HCT116 (cell line): Measurements from ENCODE around the gene NPS. TPM values are rescaled to one million over a fixed set of nuclear protein-coding genes. Genes with fewer than 3 reads are reported as not detected.

ENCODE experiments used
- ATAC-seq: fragments of 200-7000 bp; cut with Tn5 transposase; 2 replicates; pipeline ENCODE4 v1.9.1; 2020; ENCODE audit warnings: mild to moderate bottlenecking, moderate library complexity
- BruUV-seq: library from RNA; stranded (reverse); fragments of 400-500 nt; replicated peaks from 2 replicates; lab custom pipeline; 2021; lab: Mats Ljungman, UMichigan
- CTCF ChIA-PET: fragments of 300-600 bp; sonication (Branson Sonifier 250); formaldehyde crosslinking; loops from one replicate; lab custom pipeline; 2021; ENCODE audit warnings: antibody characterized with exemption; lab: Charles Lee
- POLR2A ChIA-PET: fragments of 300-600, 350-600 bp; sonication (Branson Sonifier 250); formaldehyde crosslinking; loops from one replicate; lab custom pipeline; 2021; ENCODE audit warnings: antibody characterized with exemption; lab: Charles Lee
- RAD21 ChIA-PET, 2 experiments: fragments of 300-600 bp; sonication (Branson Sonifier 250); formaldehyde crosslinking; loops; one replicate each; lab custom pipeline; 2023; ENCODE audit warnings: low total read pairs in 2 of 2; ENCODE audit not compliant: uncharacterized antibody in 2 of 2, unreplicated experiment in 2 of 2, low non-redundant PET in 1 of 2; lab: Charles Lee
- DNase-seq: peaks from one replicate; pipeline ENCODE4 v3.0.0-alpha.2; 2010; ENCODE audit warnings: low read depth, low spot score
- H2AFZ ChIP-seq: fragments of 200-600 bp; shearing (Covaris generic), sonication (generic); 2 replicates; pipeline ENCODE4 v1.6.1; 2017; ENCODE audit warnings: low read depth, mixed run types, mixed read lengths, antibody characterized with exemption, low read length; ENCODE audit not compliant: poor library complexity, severe bottlenecking
- H3K27ac ChIP-seq: 2 replicates; pipeline ENCODE4 v1.5.1; 2012; ENCODE audit warnings: low read depth, low read length
- H3K27me3 ChIP-seq: fragments of 200-600 bp; sonication (generic); 2 replicates; pipeline ENCODE4 v1.6.1; 2016; ENCODE audit warnings: mixed run types, low read length, mixed read lengths; ENCODE audit not compliant: insufficient read depth
- H3K36me3 ChIP-seq, 2 experiments: fragments of 200-500 bp in 1 of 2; fragments of 200-600 bp in 1 of 2; sonication (Bioruptor generic) in 1 of 2; sonication (generic) in 1 of 2; 2 replicates each; pipeline versions ENCODE4 v1.5.1 to v1.6.1; 2014 to 2016; ENCODE audit warnings: low read length in 2 of 2, inconsistent platforms in 1 of 2, mixed read lengths in 1 of 2, mixed run types in 1 of 2; ENCODE audit not compliant: insufficient read depth in 2 of 2, control insufficient read depth in 1 of 2
- H3K4me1 ChIP-seq, 2 experiments: fragments of 200-600 bp in 1 of 2; sonication (generic) in 1 of 2; 2 replicates each; pipeline versions ENCODE4 v1.5.1 to v1.6.1; 2012 to 2017; ENCODE audit warnings: low read length in 2 of 2, inconsistent platforms in 1 of 2, mild to moderate bottlenecking in 1 of 2, mixed read lengths in 1 of 2, mixed run types in 1 of 2, moderate library complexity in 1 of 2; ENCODE audit not compliant: insufficient read depth in 2 of 2, control insufficient read depth in 1 of 2
- H3K4me2 ChIP-seq: fragments of 200-600 bp; sonication (generic); 2 replicates; pipeline ENCODE4 v1.6.1; 2017; ENCODE audit warnings: mixed run types, low read length, mixed read lengths
- H3K4me3 ChIP-seq, 2 experiments: fragments of 200-600 bp in 1 of 2; sonication (generic) in 1 of 2; replicated peaks in 1 of 2; 2 replicates each; pipeline ENCODE4 v1.5.1; 2011 to 2016; ENCODE audit warnings: low read length in 2 of 2, control low read depth in 1 of 2, low read depth in 1 of 2, mild to moderate bottlenecking in 1 of 2, mixed read lengths in 1 of 2, mixed run types in 1 of 2
- H3K79me2 ChIP-seq: fragments of 200-600 bp; sonication (generic); 2 replicates; pipeline ENCODE4 v1.6.1; 2017; ENCODE audit warnings: mild to moderate bottlenecking, mixed run types, low read length, moderate library complexity, mixed read lengths; ENCODE audit not compliant: insufficient read depth
- H3K9ac ChIP-seq: fragments of 200-600 bp; sonication (generic); 2 replicates; pipeline ENCODE4 v1.6.1; 2016; ENCODE audit warnings: low read length, mixed read lengths
- H3K9me2 ChIP-seq: fragments of 200-600 bp; sonication (generic), shearing (Covaris generic); 2 replicates; pipeline ENCODE4 v1.6.1; 2017; ENCODE audit warnings: mixed run types, mild to moderate bottlenecking, moderate library complexity; ENCODE audit not compliant: insufficient read depth
- H3K9me3 ChIP-seq, 2 experiments: fragments of 200-500 bp in 1 of 2; fragments of 200-600 bp in 1 of 2; sonication (Bioruptor generic) in 1 of 2; sonication (generic) in 1 of 2; 2 replicates each; pipeline ENCODE4 v1.6.1; 2014 to 2017; ENCODE audit warnings: low read length in 2 of 2, mixed read lengths in 2 of 2, inconsistent platforms in 1 of 2, low read depth in 1 of 2, mild to moderate bottlenecking in 1 of 2, mixed run types in 1 of 2, moderate library complexity in 1 of 2; ENCODE audit not compliant: control insufficient read depth in 1 of 2, insufficient read depth in 1 of 2
- H4K20me1 ChIP-seq: fragments of 200-600 bp; sonication (generic), shearing (Covaris generic); 2 replicates; pipeline ENCODE4 v1.6.1; 2017; ENCODE audit warnings: mixed run types, mild to moderate bottlenecking, moderate library complexity; ENCODE audit not compliant: insufficient read depth
- CBX3 ChIP-seq: IDR thresholded peaks from 2 replicates; pipeline ENCODE4 v1.6.1; 2012; ENCODE audit warnings: low read depth
- CEBPB ChIP-seq: IDR thresholded peaks from 2 replicates; pipeline ENCODE4 v1.6.1; 2012; ENCODE audit warnings: low read depth
- EGR1 ChIP-seq: IDR thresholded peaks from 2 replicates; pipeline ENCODE4 v1.6.1; 2012; ENCODE audit warnings: low read depth
- ELF1 ChIP-seq: IDR thresholded peaks from 2 replicates; pipeline ENCODE4 v1.6.1; 2012; ENCODE audit warnings: low read depth, borderline replicate concordance
- EZH2 ChIP-seq: fragments of 200-600 bp; sonication (generic); IDR thresholded peaks from 2 replicates; pipeline ENCODE4 v1.6.1; 2017; ENCODE audit warnings: antibody characterized with exemption, mixed run types
- EZH2phosphoT487 ChIP-seq: fragments of 200-600 bp; IDR thresholded peaks from 2 replicates; pipeline ENCODE4 v1.6.1; 2018; ENCODE audit warnings: antibody characterized with exemption, borderline replicate concordance
- FOSL1 ChIP-seq: IDR thresholded peaks from 2 replicates; pipeline ENCODE4 v1.6.1; 2012; ENCODE audit warnings: low read depth
- JUND ChIP-seq: IDR thresholded peaks from 2 replicates; pipeline ENCODE4 v1.6.1; 2012
- POLR2A ChIP-seq: IDR thresholded peaks from 2 replicates; pipeline ENCODE4 v1.7.0; 2011; ENCODE audit warnings: borderline replicate concordance; ENCODE audit not compliant: insufficient read depth, insufficient read length; ENCODE audit errors: extremely low read depth
- TCF7L2 ChIP-seq: IDR thresholded peaks from 2 replicates; pipeline ENCODE4 v1.7.0; 2011; ENCODE audit warnings: borderline replicate concordance, inconsistent platforms; ENCODE audit not compliant: insufficient read depth, insufficient read length; ENCODE audit errors: extremely low read depth
- YY1 ChIP-seq: IDR thresholded peaks from 2 replicates; pipeline ENCODE4 v1.6.1; 2011; ENCODE audit warnings: low read length, low read depth, moderate library complexity, mild to moderate bottlenecking; ENCODE audit not compliant: insufficient replicate concordance; ENCODE audit errors: extremely low read depth
- ZFX ChIP-seq: fragments of 450-650 bp; IDR thresholded peaks from 2 replicates; pipeline ENCODE4 v1.6.1; 2017
- intact Hi-C: fragments of 100-400 bp; cut with micrococcal nuclease; formaldehyde crosslinking; loops from 2 replicates; pipeline ENCODE4 v1.10.0; 2022
- total RNA-seq: library from RNA; stranded (reverse); gene quantifications from one replicate; pipeline ENCODE4 v1.2.1, GENCODE V29; 2021; ENCODE audit not compliant: unreplicated experiment
- TF ChIP-seq, protein P1 (sequence below): IDR thresholded peaks from 2 replicates; pipeline ENCODE4 v1.6.1; 2012; ENCODE audit warnings: low read depth

The NPS gene
- total RNA-seq, 1 experiment from 2014 or later: not detected

DNA sequence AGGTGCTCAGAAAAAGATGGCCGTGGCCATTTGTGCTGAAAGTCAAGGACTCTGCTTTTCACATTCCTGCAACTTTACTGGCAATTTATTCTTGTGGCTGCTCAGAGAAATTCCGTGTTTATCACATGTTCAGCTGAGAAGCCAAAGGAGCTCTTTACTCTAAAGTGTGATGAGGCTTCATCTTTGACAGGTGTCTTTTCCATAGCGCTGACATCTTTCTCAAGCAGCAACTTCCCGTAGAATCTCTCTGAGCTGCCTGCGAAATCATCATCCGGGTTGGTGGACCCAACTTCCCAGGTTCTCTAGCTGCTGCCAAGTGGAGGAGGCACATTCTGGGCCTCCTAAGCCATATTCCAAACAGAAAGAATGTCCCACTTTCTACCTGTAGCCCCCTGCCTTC, 16.9 kb upstream of the NPS start:
- DNase-seq (no peak), ATAC-seq (no peak)
- Histone ChIP-seq H3K79me2 (no peaks in the 10 kb centered on the region), H2AFZ (no peak overlapping the region), H3K27me3 (peaks cover 68% of the 10 kb centered on the region), H3K4me3 (no peak overlapping the region), H3K4me1 (no peaks in the 10 kb centered on the region), H3K9me2 (no peaks in the 10 kb centered on the region), H3K9ac (no peak overlapping the region), H3K36me3 (no peaks in the 10 kb centered on the region), H3K27ac (no peak overlapping the region), H4K20me1 (no peaks in the 10 kb centered on the region), H3K4me2 (no peak overlapping the region), H3K9me3 (no peaks in the 10 kb centered on the region)
- intact Hi-C loops: no loop called here
- POLR2A ChIA-PET: no interaction called here
- BruUV-seq: no TSS peak
- RAD21 ChIA-PET: no interaction called here
- TF ChIP-seq CBX3 (no peak), FOSL1 (no peak), EZH2 (no peak), ZFX (no peak), CEBPB (no peak), ELF1 (no peak), EGR1 (no peak), POLR2A (no peak), JUND (no peak), EZH2phosphoT487 (no peak), YY1 (no peak), TCF7L2 (no peak)
- TF ChIP-seq, protein P1, sequence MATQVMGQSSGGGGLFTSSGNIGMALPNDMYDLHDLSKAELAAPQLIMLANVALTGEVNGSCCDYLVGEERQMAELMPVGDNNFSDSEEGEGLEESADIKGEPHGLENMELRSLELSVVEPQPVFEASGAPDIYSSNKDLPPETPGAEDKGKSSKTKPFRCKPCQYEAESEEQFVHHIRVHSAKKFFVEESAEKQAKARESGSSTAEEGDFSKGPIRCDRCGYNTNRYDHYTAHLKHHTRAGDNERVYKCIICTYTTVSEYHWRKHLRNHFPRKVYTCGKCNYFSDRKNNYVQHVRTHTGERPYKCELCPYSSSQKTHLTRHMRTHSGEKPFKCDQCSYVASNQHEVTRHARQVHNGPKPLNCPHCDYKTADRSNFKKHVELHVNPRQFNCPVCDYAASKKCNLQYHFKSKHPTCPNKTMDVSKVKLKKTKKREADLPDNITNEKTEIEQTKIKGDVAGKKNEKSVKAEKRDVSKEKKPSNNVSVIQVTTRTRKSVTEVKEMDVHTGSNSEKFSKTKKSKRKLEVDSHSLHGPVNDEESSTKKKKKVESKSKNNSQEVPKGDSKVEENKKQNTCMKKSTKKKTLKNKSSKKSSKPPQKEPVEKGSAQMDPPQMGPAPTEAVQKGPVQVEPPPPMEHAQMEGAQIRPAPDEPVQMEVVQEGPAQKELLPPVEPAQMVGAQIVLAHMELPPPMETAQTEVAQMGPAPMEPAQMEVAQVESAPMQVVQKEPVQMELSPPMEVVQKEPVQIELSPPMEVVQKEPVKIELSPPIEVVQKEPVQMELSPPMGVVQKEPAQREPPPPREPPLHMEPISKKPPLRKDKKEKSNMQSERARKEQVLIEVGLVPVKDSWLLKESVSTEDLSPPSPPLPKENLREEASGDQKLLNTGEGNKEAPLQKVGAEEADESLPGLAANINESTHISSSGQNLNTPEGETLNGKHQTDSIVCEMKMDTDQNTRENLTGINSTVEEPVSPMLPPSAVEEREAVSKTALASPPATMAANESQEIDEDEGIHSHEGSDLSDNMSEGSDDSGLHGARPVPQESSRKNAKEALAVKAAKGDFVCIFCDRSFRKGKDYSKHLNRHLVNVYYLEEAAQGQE: no peak
- CTCF ChIA-PET: no interaction called here
